K562 (cell line): ENCODE results near the gene SNRNP48. TPM values are rescaled to one million over a fixed set of nuclear protein-coding genes. Genes with fewer than 3 reads are reported as not detected.

Experiments
- ATAC-seq: fragments of 200-7000 bp; cut with Tn5 transposase; 3 replicates; pipeline ENCODE4 v1.9.1; 2020; ENCODE audit warnings: moderate library complexity
- BruUV-seq: library from RNA; stranded (reverse); fragments of 400-500 nt; replicated peaks from 2 replicates; lab custom pipeline; 2021; lab: Mats Ljungman, UMichigan
- CTCF ChIA-PET: fragments of 300-600 bp; formaldehyde crosslinking; extraction: SDS; loops from one replicate; lab custom pipeline; 2021; ENCODE audit warnings: low intra/inter-chr PET ratio; lab: Yijun Ruan, JAX
- POLR2A ChIA-PET: fragments of 300-600, 350-650 bp; sonication (Branson Sonifier 250); formaldehyde crosslinking; extraction: SDS; loops from one replicate; lab custom pipeline; 2021; ENCODE audit warnings: antibody characterized with exemption, inconsistent platforms; lab: Yijun Ruan, JAX
- DNase-seq, 4 experiments: peaks; one replicate each; pipeline versions ENCODE4 v3.0.0 to v3.0.0-alpha.2; 2011 to 2018; ENCODE audit warnings: low spot score in 3 of 4, mixed read lengths in 3 of 4; ENCODE audit errors: extremely low read depth in 1 of 4
- FAIRE-seq: peaks from 2 replicates; lab custom pipeline; 2011; peaks lifted over from hg19 to GRCh38; lab: Jason Lieb, UNC
- H2AFZ ChIP-seq: 2 replicates; pipeline ENCODE4 v1.6.0; 2011; ENCODE audit warnings: low read depth, low read length, control low read depth, inconsistent platforms
- H3K27ac ChIP-seq: fragments of 200-600 bp; 3 replicates; pipeline ENCODE4 v1.8.0; 2011; ENCODE audit warnings: low read depth, mild to moderate bottlenecking, control low read depth, inconsistent platforms, low read length, moderate library complexity, mixed read lengths; ENCODE audit errors: extremely low read depth
- H3K27me3 ChIP-seq, 2 experiments: fragments of 300-600 bp in 1 of 2; 2 replicates in 1 of 2; 3 replicates in 1 of 2; pipeline versions ENCODE4 v1.6.0 to v1.8.0; 2011; ENCODE audit warnings: inconsistent platforms in 2 of 2, low read length in 2 of 2, mild to moderate bottlenecking in 1 of 2, mixed read lengths in 1 of 2, moderate library complexity in 1 of 2; ENCODE audit not compliant: control insufficient read depth in 2 of 2, insufficient read depth in 2 of 2
- H3K36me3 ChIP-seq: fragments of 300-600 bp; 3 replicates; pipeline ENCODE4 v1.8.0; 2011; ENCODE audit warnings: mild to moderate bottlenecking, low read length, inconsistent platforms; ENCODE audit not compliant: control insufficient read depth, insufficient read depth
- H3K4me1 ChIP-seq, 2 experiments: fragments of 200-600 bp in 1 of 2; replicated peaks in 1 of 2; 2 replicates in 1 of 2; 3 replicates in 1 of 2; pipeline versions ENCODE4 v1.5.1 to v1.8.0; 2011; ENCODE audit warnings: inconsistent platforms in 2 of 2, low read length in 2 of 2, mild to moderate bottlenecking in 1 of 2, mixed read lengths in 1 of 2, moderate library complexity in 1 of 2; ENCODE audit not compliant: control insufficient read depth in 2 of 2, insufficient read depth in 2 of 2
- H3K4me2 ChIP-seq: 2 replicates; pipeline ENCODE4 v1.6.1; 2011; ENCODE audit warnings: low read length, control low read depth, inconsistent platforms, mixed read lengths; ENCODE audit not compliant: insufficient read depth
- H3K4me3 ChIP-seq: fragments of 200-600 bp; sonication (generic), shearing (Covaris generic); 2 replicates; pipeline ENCODE4 v1.5.1; 2016; ENCODE audit warnings: control low read depth, inconsistent platforms
- H3K79me2 ChIP-seq: fragments of 200-600 bp; 3 replicates; pipeline ENCODE4 v1.8.0; 2011; ENCODE audit warnings: low read length, inconsistent platforms; ENCODE audit not compliant: control insufficient read depth, insufficient read depth
- H3K9ac ChIP-seq, 2 experiments: 2 replicates each; pipeline versions ENCODE4 v1.6.0 to v1.6.1; 2011; ENCODE audit warnings: low read depth in 2 of 2, low read length in 2 of 2, control low read depth in 1 of 2, inconsistent platforms in 1 of 2, mild to moderate bottlenecking in 1 of 2, mixed read lengths in 1 of 2; ENCODE audit not compliant: insufficient read depth in 1 of 2
- H3K9me1 ChIP-seq: one replicate; pipeline ENCODE4 v1.6.0; 2011; ENCODE audit warnings: inconsistent platforms, mild to moderate bottlenecking, low read length, moderate library complexity; ENCODE audit not compliant: control insufficient read depth, insufficient read depth
- H3K9me3 ChIP-seq: replicated peaks from 2 replicates; pipeline ENCODE4 v1.5.1; 2011; ENCODE audit warnings: low read depth, low read length, inconsistent platforms; ENCODE audit not compliant: control insufficient read depth, insufficient read depth
- H4K20me1 ChIP-seq: replicated peaks from 2 replicates; pipeline ENCODE4 v1.6.1; 2011; ENCODE audit warnings: low read length, inconsistent platforms, mixed read lengths; ENCODE audit not compliant: control insufficient read depth, insufficient read depth
- BRCA1 ChIP-seq, 2 experiments: fragments of 450-650 bp in 1 of 2; sonication (generic) in 1 of 2; formaldehyde crosslinking in 1 of 2; IDR thresholded peaks; 2 replicates each; pipeline versions ENCODE4 v1.5.0 to v1.6.1; 2017 to 2020; ENCODE audit warnings: mild to moderate bottlenecking in 1 of 2, missing genetic modification reagents in 1 of 2
- CC2D1A ChIP-seq: fragments of 450-650 bp; IDR thresholded peaks from 2 replicates; pipeline ENCODE4 v1.6.1; 2017; ENCODE audit warnings: mild to moderate bottlenecking
- CEBPB ChIP-seq: fragments of 450-650 bp; IDR thresholded peaks from 2 replicates; pipeline ENCODE4 v1.6.1; 2016; ENCODE audit warnings: missing genetic modification characterization, missing compliant biosample characterization
- CEBPG ChIP-seq, 3 experiments: fragments of 200-800 bp in 1 of 3; sonication (Bioruptor generic) in 1 of 3; sonication (generic) in 1 of 3; formaldehyde crosslinking in 1 of 3; IDR thresholded peaks in 2 of 3; conservative IDR thresholded peaks in 1 of 3; 2 replicates each; pipeline versions ENCODE4 v1.6.1 to v1.8.0; 2016 to 2022; ENCODE audit warnings: missing compliant biosample characterization in 2 of 3, missing genetic modification characterization in 2 of 3, mild to moderate bottlenecking in 1 of 3, missing genetic modification reagents in 1 of 3
- CHD2 ChIP-seq: IDR thresholded peaks from 2 replicates; pipeline ENCODE4 v1.6.1; 2011; ENCODE audit warnings: low read depth, low read length
- DPF2 ChIP-seq: fragments of 450-650 bp; IDR thresholded peaks from 2 replicates; pipeline ENCODE4 v1.6.1; 2016
- SMC3 ChIP-seq: conservative IDR thresholded peaks from 2 replicates; pipeline ENCODE4 v1.6.1; 2011; ENCODE audit warnings: low read depth, low read length, improper control_type of control experiment; ENCODE audit not compliant: insufficient read depth
- SREBF2 ChIP-seq: sonication (generic); formaldehyde crosslinking; IDR thresholded peaks from 2 replicates; pipeline ENCODE4 v1.4.0; 2020; ENCODE audit warnings: mild to moderate bottlenecking, missing genetic modification reagents
- TEAD2 ChIP-seq: fragments of 450-650 bp; IDR thresholded peaks from 2 replicates; pipeline ENCODE4 v1.6.1; 2016; ENCODE audit warnings: missing genetic modification characterization, control low read depth, missing compliant biosample characterization
- U2AF1 ChIP-seq: fragments of 200-400 bp; formaldehyde crosslinking; optimal IDR thresholded peaks from 2 replicates; pipeline ENCODE3; 2017; ENCODE audit warnings: mild to moderate bottlenecking, low read depth, low read length, moderate library complexity
- ZBED1 ChIP-seq: IDR thresholded peaks from 2 replicates; pipeline ENCODE4 v1.6.1; 2014
- ZEB2 ChIP-seq: fragments of 450-650 bp; IDR thresholded peaks from 2 replicates; pipeline ENCODE4 v1.6.1; 2016
- ZNF696 ChIP-seq: fragments of 250-450 bp; sonication (Bioruptor Pico); conservative IDR thresholded peaks from 2 replicates; pipeline ENCODE4 v1.4.0; 2020; ENCODE audit warnings: mild to moderate bottlenecking, moderate library complexity
- WGBS: fragments of 100-300 bp; shearing (Covaris generic); methylation state at CpG from one replicate; pipeline ENCODE4 v1.1.6; 2016; ENCODE audit warnings: low coverage, mixed read lengths; ENCODE audit not compliant: insufficient coverage; ENCODE audit errors: missing lambda C conversion rate; 5-methylcytosine and 5-hydroxymethylcytosine counted together
- in situ Hi-C: fragments of 300-500 bp; cut with MboI; formaldehyde crosslinking; loops from 4 replicates; pipeline ENCODE4 v1.15.0; 2018; ENCODE audit warnings: inconsistent platforms, mixed read lengths
- intact Hi-C: fragments of 100-400 bp; cut with micrococcal nuclease; formaldehyde crosslinking; loops from 2 replicates; pipeline ENCODE4 v1.14.2; 2022
- polyA plus RNA-seq, 8 experiments: library from polyadenylated mRNA; depleted of rRNA in 4 of 8; stranded (reverse) in 5 of 8; unstranded in 3 of 8; fragments of >200 nt; fragmentation: Nextera tagmentation in 2 of 8; fragmentation: Illumina TruSeq in 1 of 8; extraction: Ambion mirVana in 2 of 8; extraction: Trizol in 1 of 8; gene quantifications; 2 replicates each; pipeline versions ENCODE4 v1.2.1 to v1.2.3, GENCODE V29; 2011 to 2014; ENCODE audit warnings: inconsistent platforms in 1 of 8, missing spikeins in 1 of 8
- total RNA-seq, 7 experiments: library from RNA; depleted of rRNA in 6 of 7; stranded (reverse); fragments of >200 nt in 6 of 7; fragmentation: Illumina TruSeq in 2 of 7; extraction: Trizol in 2 of 7; gene quantifications; 2 replicates each; pipeline versions ENCODE4 v1.2.1 to v1.2.3, GENCODE V29; 2011 to 2021; ENCODE audit warnings: low replicate concordance in 1 of 7
- TF ChIP-seq, protein P1 (sequence below): fragments of 450-650 bp; formaldehyde crosslinking; conservative IDR thresholded peaks from 2 replicates; pipeline ENCODE4 v1.4.0; 2022; ENCODE audit warnings: mild to moderate bottlenecking, missing genetic modification characterization
- TF ChIP-seq, protein P2 (sequence below): sonication (generic); formaldehyde crosslinking; IDR thresholded peaks from 2 replicates; pipeline ENCODE4 v1.8.0; 2022; ENCODE audit warnings: missing genetic modification reagents, mild to moderate bottlenecking, borderline replicate concordance
- TF ChIP-seq, protein P3 (sequence below): IDR thresholded peaks from 2 replicates; pipeline ENCODE4 v1.6.1; 2016; ENCODE audit warnings: missing genetic modification characterization, missing compliant biosample characterization

SNRNP48 gene
- total and polyA plus RNA-seq, 9 of the 15 experiments (the other 6 are each of a cell fraction or from before 2014, with no cell fraction given) = 6.2 to 32.9 (median 18.6) TPM

DNA sequence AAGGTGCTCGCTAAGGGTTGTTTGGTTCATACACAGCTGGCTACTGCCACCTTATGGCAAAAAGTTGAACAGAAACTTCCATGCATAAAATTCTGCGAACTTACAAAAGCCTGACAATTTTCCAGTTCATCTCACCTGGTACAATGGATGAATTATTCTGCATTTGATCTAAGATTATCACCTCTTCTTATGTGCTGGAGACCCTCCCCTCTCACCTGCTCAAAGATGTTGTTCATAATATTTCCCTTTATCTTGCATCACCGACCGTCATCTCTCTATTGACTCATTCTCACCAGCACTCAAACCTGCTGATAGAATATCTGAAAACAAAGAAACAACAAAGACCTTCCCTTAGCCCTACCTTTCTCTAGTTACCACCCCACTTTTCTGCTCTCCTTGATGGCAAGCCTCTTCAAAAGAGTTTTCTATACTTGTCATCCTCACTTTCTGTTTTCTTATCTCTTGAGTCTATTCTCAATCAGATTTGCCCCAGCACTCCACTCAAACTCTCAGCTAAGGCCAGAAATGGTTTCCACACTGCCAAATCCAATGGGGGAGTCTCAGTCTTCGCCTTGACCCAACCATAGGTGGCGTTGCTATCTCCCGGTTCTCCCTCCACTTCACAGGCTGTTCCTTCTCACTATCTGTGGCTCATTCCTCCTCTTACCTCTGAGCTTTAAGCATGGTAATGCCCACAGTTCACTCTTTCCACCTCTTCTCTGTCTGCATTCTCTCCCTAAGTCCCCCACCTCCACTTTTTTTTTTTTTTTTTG, 25.8 kb downstream of the SNRNP48 start:
- no peaks in the 10 kb centered on the region for H3K4me1 ChIP-seq
- peak overlapping the region; percentile 29 for H3K4me2 ChIP-seq
- FAIRE-seq (peak; percentile 89), ATAC-seq (peak; percentile 80), DNase-seq (peak; percentile 52 to 77 (median 60))
- BruUV-seq = no TSS peak
- in situ Hi-C loops (loop anchor here (10.0 kb wide), 1 partner anchor 891 kb away; no protein-coding TSS in a partner anchor), intact Hi-C loops (loop anchor here (1.0 to 2.0 kb wide), 3 partner anchors 190 to 939 kb away; no protein-coding TSS in a partner anchor)
- no peaks in the 10 kb centered on the region for H3K9me3 ChIP-seq
- no peak overlapping the region for H3K27ac ChIP-seq
- H3K27me3 ChIP-seq = peaks cover 29 to 34% of the 10 kb centered on the region in 2 experiments
- CTCF ChIA-PET = interaction anchor here (0.7 to 4.5 kb wide), 10 partner anchors 191 to 1059 kb away, joined by 3 to 44 read pairs (median 4); partner anchors contain the start of genes CAGE1 and RIOK1
- no peak overlapping the region for H3K4me3 ChIP-seq
- no peaks in the 10 kb centered on the region for H3K9me1 ChIP-seq
- no peak overlapping the region for H3K9ac ChIP-seq
- POLR2A ChIA-PET = interaction anchor here (0.7 to 1.9 kb wide), 8 partner anchors 10 to 576 kb away, joined by 3 to 6 read pairs (median 4); partner anchors contain the start of gene SNRNP48
- H3K36me3 ChIP-seq = peaks cover 12% of the 10 kb centered on the region
- H2AFZ ChIP-seq = no peak overlapping the region
- no peaks in the 10 kb centered on the region for H3K79me2 ChIP-seq
- WGBS = 2% methylated on average over 7 of the region's 7 CpGs
- no peaks in the 10 kb centered on the region for H4K20me1 ChIP-seq
- TF ChIP-seq, protein P1, sequence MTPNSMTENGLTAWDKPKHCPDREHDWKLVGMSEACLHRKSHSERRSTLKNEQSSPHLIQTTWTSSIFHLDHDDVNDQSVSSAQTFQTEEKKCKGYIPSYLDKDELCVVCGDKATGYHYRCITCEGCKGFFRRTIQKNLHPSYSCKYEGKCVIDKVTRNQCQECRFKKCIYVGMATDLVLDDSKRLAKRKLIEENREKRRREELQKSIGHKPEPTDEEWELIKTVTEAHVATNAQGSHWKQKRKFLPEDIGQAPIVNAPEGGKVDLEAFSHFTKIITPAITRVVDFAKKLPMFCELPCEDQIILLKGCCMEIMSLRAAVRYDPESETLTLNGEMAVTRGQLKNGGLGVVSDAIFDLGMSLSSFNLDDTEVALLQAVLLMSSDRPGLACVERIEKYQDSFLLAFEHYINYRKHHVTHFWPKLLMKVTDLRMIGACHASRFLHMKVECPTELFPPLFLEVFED (CRISPR knock-in tag) = 0 out of 2 replicates have a peak, but pooled peaks have one; percentile 20
- TF ChIP-seq, protein P2, sequence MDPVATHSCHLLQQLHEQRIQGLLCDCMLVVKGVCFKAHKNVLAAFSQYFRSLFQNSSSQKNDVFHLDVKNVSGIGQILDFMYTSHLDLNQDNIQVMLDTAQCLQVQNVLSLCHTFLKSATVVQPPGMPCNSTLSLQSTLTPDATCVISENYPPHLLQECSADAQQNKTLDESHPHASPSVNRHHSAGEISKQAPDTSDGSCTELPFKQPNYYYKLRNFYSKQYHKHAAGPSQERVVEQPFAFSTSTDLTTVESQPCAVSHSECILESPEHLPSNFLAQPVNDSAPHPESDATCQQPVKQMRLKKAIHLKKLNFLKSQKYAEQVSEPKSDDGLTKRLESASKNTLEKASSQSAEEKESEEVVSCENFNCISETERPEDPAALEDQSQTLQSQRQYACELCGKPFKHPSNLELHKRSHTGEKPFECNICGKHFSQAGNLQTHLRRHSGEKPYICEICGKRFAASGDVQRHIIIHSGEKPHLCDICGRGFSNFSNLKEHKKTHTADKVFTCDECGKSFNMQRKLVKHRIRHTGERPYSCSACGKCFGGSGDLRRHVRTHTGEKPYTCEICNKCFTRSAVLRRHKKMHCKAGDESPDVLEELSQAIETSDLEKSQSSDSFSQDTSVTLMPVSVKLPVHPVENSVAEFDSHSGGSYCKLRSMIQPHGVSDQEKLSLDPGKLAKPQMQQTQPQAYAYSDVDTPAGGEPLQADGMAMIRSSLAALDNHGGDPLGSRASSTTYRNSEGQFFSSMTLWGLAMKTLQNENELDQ (CRISPR knock-in tag) = no peak
- TF ChIP-seq U2AF1 = no peak
- no peak for TF ChIP-seq ZNF696 (CRISPR knock-in tag)
- TF ChIP-seq SREBF2 (CRISPR knock-in tag) = no peak
- no peak for TF ChIP-seq CHD2
- TF ChIP-seq CEBPG (CRISPR knock-in tag; IDR thresholded peaks at IDR 0.05) = no peak
- peak; percentile 69 to 72 for TF ChIP-seq CEBPG (tag; conservative IDR thresholded peaks at IDR 0.05 in 1 of 2, IDR thresholded peaks at IDR 0.05 in 1 of 2)
- TF ChIP-seq ZEB2 = 0 out of 2 replicates have a peak, but pooled peaks have one; percentile 26
- TF ChIP-seq SMC3 = peak; percentile 80
- TF ChIP-seq, protein P3, sequence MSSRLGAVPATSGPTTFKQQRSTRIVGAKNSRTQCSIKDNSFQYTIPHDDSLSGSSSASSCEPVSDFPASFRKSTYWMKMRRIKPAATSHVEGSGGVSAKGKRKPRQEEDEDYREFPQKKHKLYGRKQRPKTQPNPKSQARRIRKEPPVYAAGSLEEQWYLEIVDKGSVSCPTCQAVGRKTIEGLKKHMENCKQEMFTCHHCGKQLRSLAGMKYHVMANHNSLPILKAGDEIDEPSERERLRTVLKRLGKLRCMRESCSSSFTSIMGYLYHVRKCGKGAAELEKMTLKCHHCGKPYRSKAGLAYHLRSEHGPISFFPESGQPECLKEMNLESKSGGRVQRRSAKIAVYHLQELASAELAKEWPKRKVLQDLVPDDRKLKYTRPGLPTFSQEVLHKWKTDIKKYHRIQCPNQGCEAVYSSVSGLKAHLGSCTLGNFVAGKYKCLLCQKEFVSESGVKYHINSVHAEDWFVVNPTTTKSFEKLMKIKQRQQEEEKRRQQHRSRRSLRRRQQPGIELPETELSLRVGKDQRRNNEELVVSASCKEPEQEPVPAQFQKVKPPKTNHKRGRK (tag) = 0 out of 2 replicates have a peak, but pooled peaks have one; percentile 21
- peak; percentile 57; the same call in 1 of the 2 replicates for TF ChIP-seq CC2D1A
- 0 out of 2 replicates have a peak, but pooled peaks have one; percentile 13 for TF ChIP-seq DPF2
- TF ChIP-seq TEAD2 (tag) = no peak
- TF ChIP-seq CEBPB (tag) = peak; percentile 37; the same call in 1 of the 2 replicates
- TF ChIP-seq ZBED1 = no peak
- no peak for TF ChIP-seq BRCA1 (IDR thresholded peaks at IDR 0.05)
- TF ChIP-seq BRCA1 (CRISPR knock-in tag; IDR thresholded peaks at IDR 0.05) = no peak
